ENCODE results near the gene OCRL.

The OCRL gene

DNA sequence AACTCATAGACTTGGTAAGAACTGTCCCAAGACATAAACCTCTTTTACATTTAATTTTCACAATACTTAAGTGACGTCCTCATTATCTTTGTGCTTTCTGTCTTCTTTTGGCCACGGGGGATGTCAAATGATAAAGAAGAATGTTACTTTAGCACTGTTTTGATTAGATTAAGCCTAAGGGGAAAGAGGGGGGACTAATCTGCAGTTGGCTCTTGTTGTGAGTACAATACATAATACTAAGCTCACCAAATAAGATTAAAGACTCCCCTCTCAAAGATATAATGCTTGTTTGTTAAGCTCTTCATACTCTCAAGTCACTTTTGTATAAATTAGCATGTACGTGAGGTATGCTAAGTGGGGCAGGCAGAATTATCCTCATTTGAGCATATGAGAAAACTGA lies 36.5 kb downstream of the OCRL start:
- Histone ChIP-seq H3K36me3 (ENCODE audit: insufficient read depth, low read length) (peaks cover 21% of the 10 kb centered on the region), H3K9me3 (ENCODE audit: low read length) (no peaks in the 10 kb centered on the region), H2AFZ (ENCODE audit: low read depth, low read length) (no peak overlapping the region), H3K27me3 (ENCODE audit: insufficient read depth, low read length) (peaks cover 4% of the 10 kb centered on the region), H3K4me1 (ENCODE audit: insufficient read depth, low read length) (no peaks in the 10 kb centered on the region), H3K4me3 (ENCODE audit: low read length) (no peak overlapping the region)

DNA sequence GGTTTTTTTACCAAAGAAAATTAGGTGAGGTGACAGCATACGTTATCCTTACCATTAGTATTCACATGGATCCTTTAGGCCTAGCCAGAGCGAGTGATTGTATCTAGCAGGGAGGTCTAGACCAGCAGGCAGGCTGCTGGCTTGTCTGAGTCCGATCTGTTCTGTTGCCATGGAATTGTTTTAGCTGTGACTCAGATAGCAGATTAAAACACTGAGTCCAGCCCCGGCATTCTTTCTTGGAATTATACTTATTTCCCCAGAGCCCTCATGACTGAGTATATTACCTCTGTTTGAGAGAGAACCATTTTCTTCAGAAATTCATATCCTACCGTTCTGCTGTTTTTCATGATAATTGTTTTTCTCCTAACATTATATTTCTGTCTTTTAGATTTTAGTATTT lies 37.4 kb downstream of the OCRL start:
- Histone ChIP-seq H3K4me1 (ENCODE audit: insufficient read depth, low read length) (no peaks in the 10 kb centered on the region), H3K36me3 (ENCODE audit: insufficient read depth, low read length) (peaks cover 20% of the 10 kb centered on the region), H3K27me3 (ENCODE audit: insufficient read depth, low read length) (peaks cover 4% of the 10 kb centered on the region), H3K9me3 (ENCODE audit: low read length) (no peaks in the 10 kb centered on the region), H2AFZ (ENCODE audit: low read depth, low read length) (no peak overlapping the region), H3K4me3 (ENCODE audit: low read length) (no peak overlapping the region)

DNA sequence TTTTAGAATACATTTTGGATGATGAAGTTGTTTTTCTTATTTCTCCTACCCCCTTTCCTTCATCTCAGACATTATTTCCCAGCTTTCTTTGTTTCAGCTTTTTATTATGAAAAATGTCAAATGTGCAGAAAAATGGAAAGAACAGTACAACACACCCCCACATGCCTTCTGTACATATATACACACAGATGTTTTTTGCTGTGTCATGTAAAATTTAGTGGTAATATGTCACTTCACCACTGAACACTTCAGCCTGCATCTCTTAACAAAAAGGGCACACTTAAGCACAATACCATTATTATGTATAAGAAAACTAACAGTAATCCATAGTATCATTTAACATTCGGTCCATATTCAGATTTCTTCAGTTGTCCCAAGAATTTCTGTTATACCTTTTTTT lies 37.8 kb downstream of the OCRL start:
- H3K9me3 ChIP-seq (ENCODE audit: low read length) = no peaks in the 10 kb centered on the region

DNA sequence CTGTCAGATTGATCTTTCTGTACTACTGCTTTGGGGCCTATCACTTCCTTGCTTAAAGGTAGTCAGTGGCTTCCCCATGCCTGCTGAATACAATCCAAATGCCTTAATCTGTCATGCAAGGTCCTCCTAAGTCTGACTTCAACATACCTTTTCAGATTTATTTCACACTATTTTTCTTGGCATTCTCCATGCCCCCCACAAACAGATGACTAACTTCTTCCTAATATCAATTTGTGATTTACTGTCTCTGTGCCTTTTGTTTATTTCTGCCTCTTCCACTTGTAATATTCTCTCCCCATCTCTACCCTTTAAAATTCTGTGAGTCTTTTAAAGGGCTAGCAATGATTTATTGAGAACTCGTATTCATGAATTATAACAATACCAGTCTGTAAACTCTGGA lies 41.8 kb downstream of the OCRL start:
- Histone ChIP-seq H3K4me3 (ENCODE audit: low read length) (no peak overlapping the region), H3K4me1 (ENCODE audit: insufficient read depth, low read length) (peaks cover 7% of the 10 kb centered on the region), H2AFZ (ENCODE audit: low read depth, low read length) (no peak overlapping the region), H3K36me3 (ENCODE audit: insufficient read depth, low read length) (peaks cover 4% of the 10 kb centered on the region), H3K27me3 (ENCODE audit: insufficient read depth, low read length) (peaks cover 4% of the 10 kb centered on the region), H3K9me3 (ENCODE audit: low read length) (no peaks in the 10 kb centered on the region)

More for the DNA sequence above, 37.8 kb downstream of the OCRL start:
- H3K4me3 ChIP-seq (ENCODE audit: low read length) = no peak overlapping the region
- H3K27me3 ChIP-seq (ENCODE audit: insufficient read depth, low read length) = peaks cover 4% of the 10 kb centered on the region
- peaks cover 18% of the 10 kb centered on the region for H3K36me3 ChIP-seq (ENCODE audit: insufficient read depth, low read length)
- no peaks in the 10 kb centered on the region for H3K4me1 ChIP-seq (ENCODE audit: insufficient read depth, low read length)
- no peak overlapping the region for H2AFZ ChIP-seq (ENCODE audit: low read depth, low read length)

DNA sequence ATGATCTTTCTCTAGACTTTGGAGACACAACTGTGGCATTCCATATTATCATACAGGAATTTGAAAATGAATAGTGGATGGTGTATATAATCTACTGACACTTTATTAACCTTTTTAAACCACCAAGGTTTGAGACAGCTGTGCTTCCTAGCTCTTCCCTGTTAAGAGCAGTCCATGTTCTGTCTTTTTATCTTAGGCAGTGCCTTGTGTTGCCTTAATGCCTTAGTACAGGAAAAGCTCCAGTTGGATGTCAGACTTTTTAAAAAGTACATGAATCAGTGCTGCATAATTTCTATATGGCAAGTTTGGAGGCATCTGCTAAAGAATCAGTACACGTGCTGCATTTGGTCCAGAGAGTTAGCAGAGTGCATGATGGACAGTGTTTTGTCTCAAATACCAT lies 45.1 kb downstream of the OCRL start:
- no peaks in the 10 kb centered on the region for H3K9me3 ChIP-seq (ENCODE audit: low read length)
- no peaks in the 10 kb centered on the region for H3K27me3 ChIP-seq (ENCODE audit: insufficient read depth, low read length)
- H3K4me3 ChIP-seq (ENCODE audit: low read length) = no peak overlapping the region
- peaks cover 7% of the 10 kb centered on the region for H3K4me1 ChIP-seq (ENCODE audit: insufficient read depth, low read length)
- peaks cover 22% of the 10 kb centered on the region for H3K36me3 ChIP-seq (ENCODE audit: insufficient read depth, low read length)
- no peak overlapping the region for H2AFZ ChIP-seq (ENCODE audit: low read depth, low read length)

DNA sequence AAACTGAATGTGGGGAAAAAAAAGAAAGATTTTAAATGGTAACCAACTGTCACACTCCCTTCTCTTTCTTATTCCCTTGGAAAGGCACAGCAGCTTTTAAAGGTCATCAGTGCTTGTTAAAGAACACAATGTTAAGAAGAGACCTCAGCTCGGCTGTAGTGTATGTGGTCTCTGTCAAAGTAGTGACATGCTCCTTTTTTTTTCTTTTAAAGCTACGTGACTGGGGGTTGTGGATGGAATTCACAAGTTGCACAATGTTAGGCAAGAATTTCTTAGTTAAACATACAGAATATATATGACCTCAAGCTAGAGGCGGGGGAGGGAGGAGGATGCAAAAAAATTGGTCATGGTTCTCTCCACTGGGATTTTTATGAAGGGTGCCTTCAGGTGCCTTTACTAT lies 45.6 kb downstream of the OCRL start:
- Histone ChIP-seq H3K36me3 (ENCODE audit: insufficient read depth, low read length) (peaks cover 23% of the 10 kb centered on the region), H3K4me1 (ENCODE audit: insufficient read depth, low read length) (peaks cover 7% of the 10 kb centered on the region), H3K4me3 (ENCODE audit: low read length) (no peak overlapping the region), H3K9me3 (ENCODE audit: low read length) (no peaks in the 10 kb centered on the region), H3K27me3 (ENCODE audit: insufficient read depth, low read length) (no peaks in the 10 kb centered on the region), H2AFZ (ENCODE audit: low read depth, low read length) (no peak overlapping the region)

GRCh38 chrX:129586446-129586845 lies 46.4 kb downstream of the OCRL start:
- no peak overlapping the region for H2AFZ ChIP-seq (ENCODE audit: low read depth, low read length)
- H3K27me3 ChIP-seq (ENCODE audit: insufficient read depth, low read length) = no peaks in the 10 kb centered on the region
- H3K4me1 ChIP-seq (ENCODE audit: insufficient read depth, low read length) = peaks cover 7% of the 10 kb centered on the region
- H3K9me3 ChIP-seq (ENCODE audit: low read length) = no peaks in the 10 kb centered on the region
- peaks cover 23% of the 10 kb centered on the region for H3K36me3 ChIP-seq (ENCODE audit: insufficient read depth, low read length)
- no peak overlapping the region for H3K4me3 ChIP-seq (ENCODE audit: low read length)

GRCh38 chrX:129590596-129590995 lies 50.5 kb downstream of the OCRL start:
- H3K4me1 ChIP-seq (ENCODE audit: insufficient read depth, low read length) = peaks cover 3% of the 10 kb centered on the region
- H3K9me3 ChIP-seq (ENCODE audit: low read length) = no peaks in the 10 kb centered on the region
- no peaks in the 10 kb centered on the region for H3K27me3 ChIP-seq (ENCODE audit: insufficient read depth, low read length)
- peaks cover 19% of the 10 kb centered on the region for H3K36me3 ChIP-seq (ENCODE audit: insufficient read depth, low read length)
- H2AFZ ChIP-seq (ENCODE audit: low read depth, low read length) = no peak overlapping the region
- no peak overlapping the region for H3K4me3 ChIP-seq (ENCODE audit: low read length)

DNA sequence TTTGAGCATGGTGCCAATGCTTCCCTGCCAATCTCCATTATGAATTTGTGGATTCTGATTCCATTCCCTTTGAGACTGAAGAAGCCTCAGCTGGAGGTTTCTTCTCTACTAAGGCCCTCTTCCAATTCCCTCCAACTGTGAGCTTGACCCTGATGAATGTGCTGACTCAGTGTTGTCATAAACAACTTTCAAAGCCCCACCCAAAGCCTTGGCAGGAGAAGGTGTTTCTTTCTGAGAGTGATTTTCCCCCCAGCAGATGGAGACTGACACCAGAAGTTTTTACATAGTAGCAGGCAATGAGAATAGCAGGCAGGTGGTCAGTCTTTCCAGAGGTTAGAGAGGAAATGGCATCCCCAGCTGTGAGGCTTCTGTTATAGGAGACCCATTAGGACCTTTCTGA lies 53.1 kb downstream of the OCRL start:
- H3K36me3 ChIP-seq (ENCODE audit: insufficient read depth, low read length) = peaks cover 15% of the 10 kb centered on the region
- H3K4me1 ChIP-seq (ENCODE audit: insufficient read depth, low read length) = no peaks in the 10 kb centered on the region
- no peak overlapping the region for H2AFZ ChIP-seq (ENCODE audit: low read depth, low read length)
- H3K4me3 ChIP-seq (ENCODE audit: low read length) = no peak overlapping the region
- no peaks in the 10 kb centered on the region for H3K27me3 ChIP-seq (ENCODE audit: insufficient read depth, low read length)
- no peaks in the 10 kb centered on the region for H3K9me3 ChIP-seq (ENCODE audit: low read length)

DNA sequence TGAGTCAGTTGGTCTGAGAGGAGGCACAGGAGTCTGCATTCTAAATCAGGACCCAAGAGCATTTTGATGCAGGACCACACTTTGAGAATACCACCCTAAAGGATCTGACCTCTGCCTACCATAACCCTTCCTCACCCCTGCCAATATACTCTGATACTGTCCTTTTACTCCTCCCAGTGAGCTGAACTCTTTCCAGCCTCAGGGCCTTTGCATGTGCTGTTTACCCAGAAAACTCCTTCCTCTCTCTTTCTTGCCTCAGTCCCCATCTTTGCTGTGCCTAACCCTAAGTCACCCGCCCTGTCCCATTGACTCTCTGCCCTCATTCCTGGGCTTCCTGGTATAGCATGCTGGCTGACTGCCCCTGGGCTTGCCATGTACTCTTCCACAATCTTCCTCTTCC lies 54.7 kb downstream of the OCRL start:
- peaks cover 4% of the 10 kb centered on the region for H3K36me3 ChIP-seq (ENCODE audit: insufficient read depth, low read length)
- H2AFZ ChIP-seq (ENCODE audit: low read depth, low read length) = no peak overlapping the region
- no peaks in the 10 kb centered on the region for H3K9me3 ChIP-seq (ENCODE audit: low read length)
- H3K4me1 ChIP-seq (ENCODE audit: insufficient read depth, low read length) = no peaks in the 10 kb centered on the region
- no peaks in the 10 kb centered on the region for H3K27me3 ChIP-seq (ENCODE audit: insufficient read depth, low read length)
- H3K4me3 ChIP-seq (ENCODE audit: low read length) = no peak overlapping the region

GRCh38 chrX:129596077-129596476 lies 56.0 kb downstream of the OCRL start:
- no peaks in the 10 kb centered on the region for H3K27me3 ChIP-seq (ENCODE audit: insufficient read depth, low read length)
- H3K4me3 ChIP-seq (ENCODE audit: low read length) = no peak overlapping the region
- H3K9me3 ChIP-seq (ENCODE audit: low read length) = no peaks in the 10 kb centered on the region
- H2AFZ ChIP-seq (ENCODE audit: low read depth, low read length) = no peak overlapping the region
- no peaks in the 10 kb centered on the region for H3K36me3 ChIP-seq (ENCODE audit: insufficient read depth, low read length)
- H3K4me1 ChIP-seq (ENCODE audit: insufficient read depth, low read length) = no peaks in the 10 kb centered on the region

- Histone ChIP-seq H3K4me1 (ENCODE audit: insufficient read depth, low read length) (no peaks in the 10 kb centered on the region), H3K27me3 (ENCODE audit: insufficient read depth, low read length) (no peaks in the 10 kb centered on the region), H2AFZ (ENCODE audit: low read depth, low read length) (no peak overlapping the region), H3K9me3 (ENCODE audit: low read length) (no peaks in the 10 kb centered on the region), H3K4me3 (ENCODE audit: low read length) (no peak overlapping the region), H3K36me3 (ENCODE audit: insufficient read depth, low read length) (no peaks in the 10 kb centered on the region)
Observed at GRCh38 chrX:129597905-129598304, 57.8 kb downstream of the OCRL start.

GRCh38 chrX:129599499-129599898 lies 59.4 kb downstream of the OCRL start:
- H3K36me3 ChIP-seq (ENCODE audit: insufficient read depth, low read length) = no peaks in the 10 kb centered on the region
- no peak overlapping the region for H3K4me3 ChIP-seq (ENCODE audit: low read length)
- H3K27me3 ChIP-seq (ENCODE audit: insufficient read depth, low read length) = no peaks in the 10 kb centered on the region
- H2AFZ ChIP-seq (ENCODE audit: low read depth, low read length) = no peak overlapping the region
- no peaks in the 10 kb centered on the region for H3K9me3 ChIP-seq (ENCODE audit: low read length)
- H3K4me1 ChIP-seq (ENCODE audit: insufficient read depth, low read length) = no peaks in the 10 kb centered on the region

DNA sequence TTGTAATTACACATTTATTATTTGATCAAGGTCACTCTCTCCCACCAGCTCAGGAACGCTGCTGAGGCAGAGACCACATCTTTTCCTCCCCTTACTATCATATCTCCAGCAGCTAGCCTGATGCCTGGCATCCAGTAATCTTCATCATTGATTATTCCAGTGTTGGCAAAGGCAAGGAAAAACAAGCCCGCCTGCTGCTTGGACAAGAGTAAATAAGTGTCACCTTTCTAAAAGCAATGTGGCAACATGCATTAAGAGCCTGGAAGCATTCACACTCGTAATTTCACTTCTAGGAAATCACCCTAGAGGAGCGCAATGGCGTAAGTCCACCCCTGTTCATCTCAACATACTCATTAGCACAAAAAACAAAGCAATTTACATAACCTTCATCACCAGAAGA lies 59.9 kb downstream of the OCRL start:
- Histone ChIP-seq H3K27me3 (ENCODE audit: insufficient read depth, low read length) (no peaks in the 10 kb centered on the region), H3K4me1 (ENCODE audit: insufficient read depth, low read length) (no peaks in the 10 kb centered on the region), H3K4me3 (ENCODE audit: low read length) (no peak overlapping the region), H3K9me3 (ENCODE audit: low read length) (no peaks in the 10 kb centered on the region), H2AFZ (ENCODE audit: low read depth, low read length) (no peak overlapping the region), H3K36me3 (ENCODE audit: insufficient read depth, low read length) (no peaks in the 10 kb centered on the region)

Measured in neuron (in vitro differentiated cells).